ENCODE results near the gene CLN3.
A peak's percentile ranks its signal among the peaks of the same experiment; 100 is the strongest.
"Not testable (repeated sequence)": the region's sequence is repeated elsewhere in the genome, so short reads cannot be mapped to it uniquely, and the experiment has no call there.

Gene CLN3

GRCh38 chr16:28494121-28494851 lies 2.4 kb upstream of the CLN3 start, which contains the start of gene APOBR:
APOBR (plus strand) TSS chr16:28494643; CDS start chr16:28494682, 39 bp downstream.
- DNase-seq = peak; percentile 26 to 72 (median 61)

GRCh38 chr16:28492511-28492910 lies 637 bp upstream of the CLN3 start:
- DNase-seq = no peak

GRCh38 chr16:28491230-28491969 lies 474 bp downstream of the CLN3 start:
- DNase-seq = no peak

GRCh38 chr16:28486266-28486665 lies 5.6 kb downstream of the CLN3 start:
- no peak for DNase-seq

- DNase-seq = not testable (repeated sequence)
These were observed 8.5 kb downstream of the CLN3 start for GRCh38 chr16:28483361-28483760.

- no peak for DNase-seq
These were observed 9.8 kb downstream of the CLN3 start for GRCh38 chr16:28482026-28482425.

GRCh38 chr16:28478506-28479180 lies 13.2 kb downstream of the CLN3 start:
- no peak for DNase-seq

GRCh38 chr16:28477311-28477920 lies 14.5 kb downstream of the CLN3 start:
- DNase-seq = no peak

- no peak for DNase-seq
These were observed 16.7 kb downstream of the CLN3 start for GRCh38 chr16:28475221-28475620.

- DNase-seq = no peak
These were observed 18.1 kb downstream of the CLN3 start for GRCh38 chr16:28473714-28474265.

- not testable (repeated sequence) for DNase-seq
These were observed 44.8 kb downstream of the CLN3 start for GRCh38 chr16:28447081-28447480.

GRCh38 chr16:28446388-28446787 lies 45.5 kb downstream of the CLN3 start:
- DNase-seq = not testable (repeated sequence)

- DNase-seq = not testable (repeated sequence)
These were observed 47.9 kb downstream of the CLN3 start for GRCh38 chr16:28443943-28444342.

- not testable (repeated sequence) for DNase-seq
These were observed 53.0 kb downstream of the CLN3 start for GRCh38 chr16:28438899-28439298.

- DNase-seq = not testable (repeated sequence)
These were observed 56.5 kb downstream of the CLN3 start for GRCh38 chr16:28435340-28435739.
